Fibroblast of the aortic adventitia (primary cell): ENCODE data around the gene MBTD1. TPM values are rescaled to one million over a fixed set of nuclear protein-coding genes. Genes with fewer than 3 reads are reported as not detected.

Experiments used
- DNase-seq: peaks from one replicate; pipeline ENCODE4 v3.0.0-alpha.2; 2010; ENCODE audit warnings: low read depth
- H3K4me3 ChIP-seq: 2 replicates; pipeline ENCODE4 v1.5.1; 2011; ENCODE audit warnings: low read depth, mild to moderate bottlenecking, control low read depth, low read length, moderate library complexity
- total RNA-seq: library from RNA; depleted of rRNA; stranded (reverse); fragments of >200 nt; gene quantifications from 2 replicates; pipeline ENCODE4 v1.2.3, GENCODE V29; 2012; ENCODE audit warnings: low replicate concordance
- TF ChIP-seq, protein P1 (sequence below): IDR thresholded peaks from 2 replicates; pipeline ENCODE4 v1.5.1; 2011; ENCODE audit warnings: mild to moderate bottlenecking, low read length, control low read depth, inconsistent platforms; ENCODE audit not compliant: insufficient read depth

MBTD1 gene
- total RNA-seq, 1 donor, result 13.1 TPM

- peak; percentile 56 for DNase-seq
- TF ChIP-seq, protein P1, sequence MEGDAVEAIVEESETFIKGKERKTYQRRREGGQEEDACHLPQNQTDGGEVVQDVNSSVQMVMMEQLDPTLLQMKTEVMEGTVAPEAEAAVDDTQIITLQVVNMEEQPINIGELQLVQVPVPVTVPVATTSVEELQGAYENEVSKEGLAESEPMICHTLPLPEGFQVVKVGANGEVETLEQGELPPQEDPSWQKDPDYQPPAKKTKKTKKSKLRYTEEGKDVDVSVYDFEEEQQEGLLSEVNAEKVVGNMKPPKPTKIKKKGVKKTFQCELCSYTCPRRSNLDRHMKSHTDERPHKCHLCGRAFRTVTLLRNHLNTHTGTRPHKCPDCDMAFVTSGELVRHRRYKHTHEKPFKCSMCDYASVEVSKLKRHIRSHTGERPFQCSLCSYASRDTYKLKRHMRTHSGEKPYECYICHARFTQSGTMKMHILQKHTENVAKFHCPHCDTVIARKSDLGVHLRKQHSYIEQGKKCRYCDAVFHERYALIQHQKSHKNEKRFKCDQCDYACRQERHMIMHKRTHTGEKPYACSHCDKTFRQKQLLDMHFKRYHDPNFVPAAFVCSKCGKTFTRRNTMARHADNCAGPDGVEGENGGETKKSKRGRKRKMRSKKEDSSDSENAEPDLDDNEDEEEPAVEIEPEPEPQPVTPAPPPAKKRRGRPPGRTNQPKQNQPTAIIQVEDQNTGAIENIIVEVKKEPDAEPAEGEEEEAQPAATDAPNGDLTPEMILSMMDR, result no peak
- no peak overlapping the region for H3K4me3 ChIP-seq
Measured at GRCh38 chr17:51128076-51128475, 131.8 kb downstream of the MBTD1 start.

Other genes with a start within 250 kb of the MBTD1 start
- 95.9 and 135 TPM in 2 replicates for gene SPAG9, start 139.2 kb downstream of the MBTD1 start, total RNA-seq
- gene NME1, start 106.5 kb downstream of the MBTD1 start, total RNA-seq, result 34.0 and 138 TPM in 2 replicates
- gene NME2, start 93.6 kb downstream of the MBTD1 start, total RNA-seq, result 257 and 622 TPM in 2 replicates
- 41.8 and 80.5 TPM in 2 replicates for gene UTP18, start 497 bp upstream of the MBTD1 start, total RNA-seq